GM21576 (cell line): ENCODE measurements around the gene VGLL4.

Source experiments
- ATAC-seq: cut with Tn5 transposase; IDR thresholded peaks from one replicate; pipeline ENCODE4 v1.9.1; 2021; ENCODE audit warnings: mild to moderate bottlenecking, moderate library complexity; ENCODE audit not compliant: unreplicated experiment

Gene VGLL4

GRCh38 chr3:11629716-11630115 is 14.0 kb downstream of the VGLL4 start:
- ATAC-seq = no peak

GRCh38 chr3:11627612-11628011 is 16.1 kb downstream of the VGLL4 start:
- ATAC-seq = no peak

DNA sequence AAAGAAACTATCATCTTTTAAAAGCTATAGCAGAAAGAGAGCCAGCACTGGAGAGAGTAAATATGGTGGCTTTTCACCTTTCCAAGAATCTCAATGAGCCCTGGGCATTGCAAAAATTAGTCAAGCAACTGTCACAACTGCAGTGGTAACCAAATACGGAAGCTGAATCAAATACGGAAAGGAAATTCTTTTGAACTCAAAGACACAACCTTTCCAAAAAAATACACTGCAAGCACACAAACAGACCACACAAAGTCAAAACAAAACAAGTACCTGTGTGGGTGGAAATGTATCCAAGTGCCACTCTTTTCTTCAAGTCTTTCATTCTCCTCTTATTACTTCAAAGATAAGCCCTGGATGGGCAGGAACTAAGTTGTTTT is 17.6 kb downstream of the VGLL4 start:
- peak; percentile 65 for ATAC-seq

- ATAC-seq = no peak
Observed at GRCh38 chr3:11625376-11626083, 18.2 kb downstream of the VGLL4 start.

GRCh38 chr3:11624704-11625375 is 18.9 kb downstream of the VGLL4 start:
- no peak for ATAC-seq

DNA sequence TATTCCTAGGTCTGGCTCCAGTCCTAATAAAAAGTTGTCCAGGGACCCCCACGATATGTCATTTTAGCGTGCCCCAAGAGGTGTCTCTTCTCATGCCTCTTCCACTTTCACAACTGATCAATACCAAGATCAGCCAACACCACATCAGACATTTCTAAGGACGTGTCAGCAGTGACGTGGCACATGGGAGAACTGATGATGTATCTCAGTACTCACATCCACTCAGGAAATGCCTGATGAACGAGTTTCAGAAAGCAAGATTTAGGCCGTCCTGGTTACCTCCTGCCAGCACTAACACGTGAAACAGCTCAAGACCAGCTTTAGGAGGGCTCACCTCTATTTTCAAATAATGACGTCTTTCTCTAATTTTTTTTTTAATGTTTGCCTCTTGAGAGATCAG is 19.6 kb downstream of the VGLL4 start:
- no peak for ATAC-seq

- ATAC-seq = no peak
Observed at GRCh38 chr3:11622586-11623550, 20.8 kb downstream of the VGLL4 start.

DNA sequence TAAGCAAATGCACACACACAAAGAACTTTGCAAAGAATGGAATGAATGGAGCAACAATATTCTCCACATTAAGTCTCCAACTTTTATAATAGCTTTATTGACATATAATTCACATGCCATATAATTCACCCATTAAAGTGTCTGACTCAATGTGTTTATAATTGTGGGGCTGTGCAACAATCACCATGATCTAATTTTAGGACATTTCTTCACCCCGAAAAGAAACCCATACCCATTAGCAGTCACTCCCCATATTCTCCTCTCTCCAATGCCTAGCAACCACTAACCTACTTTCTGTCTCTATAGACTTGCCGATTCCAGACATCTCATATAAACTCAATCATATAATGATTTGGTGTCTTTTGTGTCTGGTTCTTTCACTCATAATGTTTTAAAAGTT is 22.6 kb downstream of the VGLL4 start:
- ATAC-seq = no peak

- ATAC-seq = peak; percentile 46
Observed at GRCh38 chr3:11619946-11620652, 23.6 kb downstream of the VGLL4 start.

- ATAC-seq = no peak
Observed at GRCh38 chr3:11619461-11619860, 24.3 kb downstream of the VGLL4 start.

DNA sequence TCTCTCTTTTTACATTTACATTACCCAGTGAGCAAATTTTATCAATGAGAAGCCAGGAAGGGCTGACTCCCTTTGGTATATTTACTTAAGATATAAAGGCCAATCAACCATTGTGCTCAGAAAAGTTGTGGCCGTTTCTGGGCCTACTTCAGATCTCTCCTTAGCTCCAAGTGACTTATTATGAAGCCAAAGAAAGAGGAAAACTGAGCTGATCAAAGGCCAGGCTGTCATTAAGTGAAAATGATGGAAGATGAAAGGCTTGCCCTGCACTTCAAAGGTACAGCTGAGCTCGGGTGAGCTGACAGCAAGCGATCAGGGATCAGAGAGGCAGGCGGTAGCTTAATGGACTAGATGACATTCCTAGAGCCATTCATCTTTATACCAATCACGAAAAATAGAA is 24.8 kb downstream of the VGLL4 start:
- no peak for ATAC-seq

DNA sequence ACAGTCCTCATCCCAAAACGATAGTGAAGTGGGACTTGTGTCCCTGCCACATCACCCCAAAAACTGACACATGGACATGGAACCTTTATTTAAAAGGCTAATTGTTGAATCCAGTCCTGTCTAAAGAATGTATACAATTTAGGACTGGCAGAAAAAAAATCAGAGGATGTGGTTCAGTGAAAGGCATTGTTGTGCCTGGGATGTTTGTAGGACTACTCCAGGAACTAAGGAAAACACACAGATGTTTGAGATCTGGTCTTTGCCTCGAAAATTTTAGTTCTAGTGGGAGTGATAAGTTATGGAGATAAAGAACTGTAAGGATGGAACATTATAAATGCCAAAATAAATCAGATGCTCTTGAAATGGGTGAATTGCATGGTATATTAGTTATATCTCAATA is 27.2 kb downstream of the VGLL4 start:
- no peak for ATAC-seq

DNA sequence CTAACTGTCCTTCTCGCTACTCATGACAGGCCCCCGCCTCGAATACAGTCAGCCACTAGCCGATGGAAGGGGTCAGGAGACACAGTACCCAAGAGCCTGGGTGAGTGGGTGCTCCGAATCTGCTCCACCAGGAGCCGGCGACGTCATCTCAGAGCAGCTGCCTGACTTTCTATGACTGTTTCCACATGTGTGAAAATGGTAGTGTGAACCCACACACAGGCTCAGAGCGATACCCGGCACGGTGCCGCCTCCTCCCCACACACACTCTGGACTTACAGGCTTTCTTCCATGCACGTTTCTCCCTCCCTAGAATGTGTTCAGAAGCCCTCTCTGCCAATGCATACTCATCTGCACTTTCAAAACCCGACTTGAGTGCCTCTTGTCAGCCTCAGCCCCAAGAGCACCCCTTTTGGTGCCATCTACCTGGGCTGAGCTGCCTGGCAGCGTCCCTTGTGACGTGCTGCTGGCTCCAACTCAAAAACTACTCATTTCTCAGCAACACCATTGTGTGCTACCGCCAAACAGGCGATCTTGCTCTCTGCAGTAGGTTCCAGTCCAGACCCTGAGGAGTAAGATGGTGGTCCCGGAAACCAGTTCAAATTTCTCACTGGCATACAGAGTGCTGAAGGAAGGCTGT is 29.7 kb downstream of the VGLL4 start:
- ATAC-seq = no peak

DNA sequence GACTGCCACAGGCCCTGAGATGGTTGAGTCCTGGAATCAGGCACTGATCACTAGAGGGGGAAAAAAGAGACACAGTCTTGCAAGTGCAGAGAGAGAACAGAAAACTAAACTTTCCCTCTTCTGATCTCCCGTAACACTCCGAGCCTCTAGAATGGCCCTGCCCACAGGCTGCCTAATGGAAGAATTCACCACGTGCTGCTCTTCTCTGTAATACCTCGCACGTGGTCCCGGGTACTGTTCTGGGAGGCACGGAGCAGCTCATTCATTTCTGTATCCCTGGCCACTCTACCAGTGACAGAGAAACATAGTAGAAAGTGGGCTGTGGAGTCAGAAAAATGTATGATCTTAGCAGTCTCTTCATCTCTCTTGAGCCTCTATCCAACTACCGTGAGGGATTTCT is 30.4 kb downstream of the VGLL4 start:
- ATAC-seq = no peak

GRCh38 chr3:11612515-11613188 is 31.1 kb downstream of the VGLL4 start:
- no peak for ATAC-seq

DNA sequence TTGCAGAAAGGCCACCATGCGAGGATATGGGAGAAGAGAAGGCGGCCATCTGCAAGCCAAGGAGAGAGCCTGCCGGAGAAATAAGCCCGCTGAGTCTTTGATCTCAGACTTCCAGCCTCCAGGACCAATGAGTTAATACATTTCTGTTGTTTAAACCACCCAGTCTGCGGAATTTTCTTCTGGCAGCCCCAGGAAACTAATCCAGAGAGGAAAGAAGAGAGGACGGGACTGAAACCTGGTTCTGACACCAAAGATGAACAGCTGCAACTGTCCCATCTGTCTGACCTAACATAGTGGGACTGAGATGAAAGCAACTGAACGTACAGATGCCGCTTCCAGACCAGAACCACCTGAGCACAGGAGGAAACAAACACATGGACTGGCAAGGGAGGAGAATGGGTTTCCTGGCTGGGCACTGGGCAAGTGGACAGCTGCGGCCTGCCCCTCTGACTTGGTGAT is 32.3 kb downstream of the VGLL4 start:
- ATAC-seq = no peak

- no peak for ATAC-seq
Observed at GRCh38 chr3:11610700-11611275, 32.9 kb downstream of the VGLL4 start.

DNA sequence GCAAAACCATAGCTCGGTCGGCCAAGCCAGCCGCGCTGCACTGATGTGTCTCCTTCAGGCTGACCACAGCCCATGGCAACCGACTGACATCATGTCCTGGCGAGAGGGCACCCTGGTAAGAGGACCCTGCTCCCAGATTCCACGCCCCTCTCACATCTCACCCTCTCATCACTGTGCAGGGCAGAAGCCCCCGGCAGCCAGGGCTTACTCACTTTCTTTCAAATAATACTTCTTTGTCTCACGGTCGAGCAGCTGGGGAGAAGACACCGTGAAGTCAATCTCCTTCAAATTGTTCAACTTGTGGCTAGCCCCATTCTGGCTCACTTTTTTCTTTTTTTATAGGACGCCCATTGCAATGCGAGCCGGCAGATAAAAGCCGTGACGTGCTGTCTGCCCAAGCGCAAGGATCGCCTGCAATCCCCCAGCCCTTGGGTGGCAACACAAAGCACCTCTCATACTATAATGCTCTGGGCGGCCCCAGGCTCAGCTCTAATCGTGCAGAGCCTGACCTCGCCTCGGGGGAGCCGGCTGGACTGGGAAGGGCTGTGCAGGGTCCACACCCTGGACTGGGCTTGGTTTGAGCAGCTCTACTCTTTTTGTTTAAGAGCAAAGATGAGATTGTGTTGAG is 33.6 kb downstream of the VGLL4 start:
- ATAC-seq = no peak

DNA sequence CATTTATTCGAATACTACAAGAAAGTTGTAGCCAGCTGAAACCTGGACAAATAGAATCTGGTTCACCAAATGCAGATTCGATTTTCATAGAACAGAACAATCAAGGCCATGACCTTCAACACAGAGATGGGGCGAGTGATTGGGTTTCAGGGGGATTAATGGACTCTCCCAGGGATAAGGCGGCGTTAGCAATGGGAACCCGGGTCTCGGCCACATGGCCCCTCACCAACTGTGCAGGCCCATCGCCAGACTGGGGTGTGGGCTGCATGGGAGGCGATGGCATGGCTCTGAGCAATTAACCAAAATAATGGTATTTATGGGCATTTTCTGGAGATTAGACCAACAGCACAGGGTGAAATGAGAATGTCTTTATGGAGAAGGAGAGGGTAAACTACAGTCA is 34.2 kb downstream of the VGLL4 start:
- no peak for ATAC-seq
